HepG2 (cell line): ENCODE results near the gene GALR3. TPM values are rescaled to one million over a fixed set of nuclear protein-coding genes. Genes with fewer than 3 reads are reported as not detected.

Experiments used
- CHCHD3 ChIP-seq: sonication (generic); formaldehyde crosslinking; IDR thresholded peaks from 2 replicates; pipeline ENCODE4 v1.8.0; 2022; ENCODE audit warnings: mild to moderate bottlenecking, missing genetic modification reagents, moderate library complexity
- FOXK1 ChIP-seq: sonication (generic); formaldehyde crosslinking; IDR thresholded peaks from 2 replicates; pipeline ENCODE4 v1.4.0; 2020; ENCODE audit warnings: low read depth, missing genetic modification reagents, borderline replicate concordance
- ISX ChIP-seq: sonication (generic); formaldehyde crosslinking; conservative IDR thresholded peaks from 2 replicates; pipeline ENCODE4 v1.5.0; 2020; ENCODE audit warnings: missing genetic modification reagents
- KLF9 ChIP-seq: IDR thresholded peaks from 2 replicates; pipeline ENCODE4 v1.6.1; 2016; ENCODE audit warnings: low read depth
- MED1 ChIP-seq: sonication (generic); formaldehyde crosslinking; IDR thresholded peaks from 2 replicates; pipeline ENCODE4 v1.4.0; 2020; ENCODE audit warnings: missing genetic modification reagents
- SUZ12 ChIP-seq: fragments of 150-350 bp; IDR thresholded peaks from 2 replicates; pipeline ENCODE4 v1.6.1; 2014; ENCODE audit warnings: low read depth, low read length
- THAP9 ChIP-seq: sonication (generic); formaldehyde crosslinking; IDR thresholded peaks from 2 replicates; pipeline ENCODE4; 2020; ENCODE audit warnings: missing genetic modification reagents, mild to moderate bottlenecking, borderline replicate concordance
- ZNF329 ChIP-seq: sonication (generic); formaldehyde crosslinking; IDR thresholded peaks from 2 replicates; pipeline ENCODE4 v1.9.0; 2021; ENCODE audit warnings: low read depth, mild to moderate bottlenecking, missing genetic modification reagents
- ZNF441 ChIP-seq: sonication (generic); formaldehyde crosslinking; IDR thresholded peaks from 2 replicates; pipeline ENCODE4 v1.7.0; 2021; ENCODE audit warnings: missing genetic modification reagents, borderline replicate concordance
- ZNF552 ChIP-seq: sonication (generic); formaldehyde crosslinking; IDR thresholded peaks from 2 replicates; pipeline ENCODE4 v1.9.0; 2022; ENCODE audit warnings: missing genetic modification reagents, mild to moderate bottlenecking, borderline replicate concordance
- ZNF598 ChIP-seq: sonication (generic); formaldehyde crosslinking; IDR thresholded peaks from 2 replicates; pipeline ENCODE4 v1.5.1; 2020; ENCODE audit warnings: mild to moderate bottlenecking, missing genetic modification reagents, borderline replicate concordance
- ZNF704 ChIP-seq: sonication (generic); formaldehyde crosslinking; IDR thresholded peaks from 2 replicates; pipeline ENCODE4 v1.8.1; 2023; ENCODE audit warnings: mild to moderate bottlenecking, inconsistent platforms, moderate library complexity, missing genetic modification reagents, borderline replicate concordance
- ZNF747 ChIP-seq: sonication (generic); formaldehyde crosslinking; IDR thresholded peaks from 2 replicates; pipeline ENCODE4 v1.8.1; 2023; ENCODE audit warnings: missing genetic modification reagents, mild to moderate bottlenecking, borderline replicate concordance
- ZSCAN22 ChIP-seq: sonication (generic); formaldehyde crosslinking; IDR thresholded peaks from 2 replicates; pipeline ENCODE4 v1.4.0; 2020; ENCODE audit warnings: mild to moderate bottlenecking, missing genetic modification reagents
- polyA plus RNA-seq, 8 experiments: library from polyadenylated mRNA; depleted of rRNA in 3 of 8; stranded (reverse) in 7 of 8; unstranded in 1 of 8; fragments of >200 nt; fragmentation: Illumina TruSeq in 4 of 8; extraction: Trizol in 4 of 8; gene quantifications; 2 replicates each; pipeline versions ENCODE4 v1.2.1 to v1.2.3, GENCODE V29; 2011 to 2016; ENCODE audit warnings: low read depth in 4 of 8, missing spikeins in 1 of 8, mixed read lengths in 1 of 8; ENCODE audit not compliant: insufficient read depth in 1 of 8
- total RNA-seq, 5 experiments: library from RNA; depleted of rRNA; stranded (reverse); fragments of >200 nt; fragmentation: Illumina TruSeq; extraction: Trizol; gene quantifications; 2 replicates each; pipeline ENCODE4 v1.2.3, GENCODE V29; 2016; ENCODE audit warnings: low read depth in 1 of 5
- TF ChIP-seq, protein P1 (sequence below): sonication (generic); formaldehyde crosslinking; IDR thresholded peaks from 2 replicates; pipeline ENCODE4 v1.8.0; 2022; ENCODE audit warnings: mild to moderate bottlenecking, missing genetic modification reagents, moderate library complexity
- TF ChIP-seq, protein P2 (sequence below): sonication (generic); formaldehyde crosslinking; IDR thresholded peaks from 2 replicates; pipeline ENCODE4 v1.4.0; 2020; ENCODE audit warnings: mild to moderate bottlenecking, missing genetic modification reagents
- TF ChIP-seq, protein P3 (sequence below): sonication (generic); formaldehyde crosslinking; IDR thresholded peaks from 2 replicates; pipeline ENCODE4 v1.9.0; 2021; ENCODE audit warnings: missing genetic modification reagents, borderline replicate concordance

The GALR3 gene
- total and polyA plus RNA-seq, 2 of the 13 experiments (the other 11 are each of a cell fraction or from before 2014, with no cell fraction given), result 0.13 TPM; not detected in 1

DNA sequence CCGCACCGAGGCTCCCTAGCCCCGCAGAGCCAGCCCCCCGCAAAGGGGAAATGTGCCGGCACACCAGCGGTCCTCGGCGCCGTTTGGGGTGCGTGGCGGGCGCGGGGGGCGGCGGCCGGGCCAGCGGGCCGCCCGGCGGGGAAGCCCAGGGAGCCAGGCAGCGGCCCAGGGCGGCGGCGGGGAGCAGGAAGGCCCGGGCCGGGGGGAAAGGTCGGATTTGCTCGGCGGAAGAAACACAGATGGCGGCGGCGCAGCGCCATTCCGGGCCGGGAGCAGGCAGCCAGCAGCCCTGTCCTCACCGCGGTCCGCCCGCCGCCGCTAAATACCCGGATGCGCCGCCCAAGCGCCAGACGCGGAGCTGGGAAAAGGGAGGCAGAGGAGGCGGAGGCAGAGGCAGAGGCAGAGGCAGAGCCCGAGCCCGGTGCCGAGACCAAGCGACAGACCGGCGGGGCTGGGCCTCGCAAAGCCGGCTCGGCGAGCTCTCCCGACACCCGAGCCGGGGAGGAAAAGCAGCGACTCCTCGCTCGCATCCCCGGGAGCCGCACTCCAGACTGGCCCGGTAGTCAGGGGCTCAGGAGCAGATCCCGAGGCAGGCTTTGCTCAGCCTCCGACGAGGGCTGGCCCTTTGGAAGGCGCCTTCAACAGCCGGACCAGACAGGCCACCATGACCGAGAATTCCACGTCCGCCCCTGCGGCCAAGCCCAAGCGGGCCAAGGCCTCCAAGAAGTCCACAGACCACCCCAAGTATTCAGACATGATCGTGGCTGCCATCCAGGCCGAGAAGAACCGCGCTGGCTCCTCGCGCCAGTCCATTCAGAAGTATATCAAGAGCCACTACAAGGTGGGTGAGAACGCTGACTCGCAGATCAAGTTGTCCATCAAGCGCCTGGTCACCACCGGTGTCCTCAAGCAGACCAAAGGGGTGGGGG lies 18.0 kb upstream of the GALR3 start (continued):
- TF ChIP-seq ZNF552 (CRISPR knock-in tag) (no peak), FOXK1 (peak; percentile 69; the same call in 1 of the 2 replicates), ZNF704 (CRISPR knock-in tag) (0 out of 2 replicates have a peak, but pooled peaks have one; percentile 69), ZNF441 (CRISPR knock-in tag) (no peak), SUZ12 (no peak), ISX (CRISPR knock-in tag) (no peak), ZNF598 (0 out of 2 replicates have a peak, but pooled peaks have one; percentile 67), KLF9 (no peak), CHCHD3 (peak; percentile 25; the same call in 1 of the 2 replicates), ZSCAN22 (peak; percentile 84), THAP9 (CRISPR knock-in tag) (peak; percentile 50; the same call in 1 of the 2 replicates), ZNF747 (CRISPR knock-in tag) (0 out of 2 replicates have a peak, but pooled peaks have one; percentile 50), MED1 (peak; percentile 86), ZNF329 (CRISPR knock-in tag) (peak; percentile 75)
- TF ChIP-seq, protein P1, sequence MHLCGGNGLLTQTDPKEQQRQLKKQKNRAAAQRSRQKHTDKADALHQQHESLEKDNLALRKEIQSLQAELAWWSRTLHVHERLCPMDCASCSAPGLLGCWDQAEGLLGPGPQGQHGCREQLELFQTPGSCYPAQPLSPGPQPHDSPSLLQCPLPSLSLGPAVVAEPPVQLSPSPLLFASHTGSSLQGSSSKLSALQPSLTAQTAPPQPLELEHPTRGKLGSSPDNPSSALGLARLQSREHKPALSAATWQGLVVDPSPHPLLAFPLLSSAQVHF (CRISPR knock-in tag), result 0 out of 2 replicates have a peak, but pooled peaks have one; percentile 1
- TF ChIP-seq, protein P2, sequence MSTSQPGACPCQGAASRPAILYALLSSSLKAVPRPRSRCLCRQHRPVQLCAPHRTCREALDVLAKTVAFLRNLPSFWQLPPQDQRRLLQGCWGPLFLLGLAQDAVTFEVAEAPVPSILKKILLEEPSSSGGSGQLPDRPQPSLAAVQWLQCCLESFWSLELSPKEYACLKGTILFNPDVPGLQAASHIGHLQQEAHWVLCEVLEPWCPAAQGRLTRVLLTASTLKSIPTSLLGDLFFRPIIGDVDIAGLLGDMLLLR (CRISPR knock-in tag), result peak; percentile 18; the same call in 1 of the 2 replicates
- TF ChIP-seq, protein P3, sequence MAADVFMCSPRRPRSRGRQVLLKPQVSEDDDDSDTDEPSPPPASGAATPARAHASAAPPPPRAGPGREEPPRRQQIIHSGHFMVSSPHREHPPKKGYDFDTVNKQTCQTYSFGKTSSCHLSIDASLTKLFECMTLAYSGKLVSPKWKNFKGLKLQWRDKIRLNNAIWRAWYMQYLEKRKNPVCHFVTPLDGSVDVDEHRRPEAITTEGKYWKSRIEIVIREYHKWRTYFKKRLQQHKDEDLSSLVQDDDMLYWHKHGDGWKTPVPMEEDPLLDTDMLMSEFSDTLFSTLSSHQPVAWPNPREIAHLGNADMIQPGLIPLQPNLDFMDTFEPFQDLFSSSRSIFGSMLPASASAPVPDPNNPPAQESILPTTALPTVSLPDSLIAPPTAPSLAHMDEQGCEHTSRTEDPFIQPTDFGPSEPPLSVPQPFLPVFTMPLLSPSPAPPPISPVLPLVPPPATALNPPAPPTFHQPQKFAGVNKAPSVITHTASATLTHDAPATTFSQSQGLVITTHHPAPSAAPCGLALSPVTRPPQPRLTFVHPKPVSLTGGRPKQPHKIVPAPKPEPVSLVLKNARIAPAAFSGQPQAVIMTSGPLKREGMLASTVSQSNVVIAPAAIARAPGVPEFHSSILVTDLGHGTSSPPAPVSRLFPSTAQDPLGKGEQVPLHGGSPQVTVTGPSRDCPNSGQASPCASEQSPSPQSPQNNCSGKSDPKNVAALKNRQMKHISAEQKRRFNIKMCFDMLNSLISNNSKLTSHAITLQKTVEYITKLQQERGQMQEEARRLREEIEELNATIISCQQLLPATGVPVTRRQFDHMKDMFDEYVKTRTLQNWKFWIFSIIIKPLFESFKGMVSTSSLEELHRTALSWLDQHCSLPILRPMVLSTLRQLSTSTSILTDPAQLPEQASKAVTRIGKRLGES (CRISPR knock-in tag), result 0 out of 2 replicates have a peak, but pooled peaks have one; percentile 36
